ENCODE data around the gene SLC1A2. TPM values are rescaled to one million over a fixed set of nuclear protein-coding genes. Genes with fewer than 3 reads are reported as not detected.

The SLC1A2 gene
- total RNA-seq, 1 experiment from 2014 or later: 0.11 TPM

GRCh38 chr11:35354644-35355043, 64.7 kb downstream of the SLC1A2 start:
- BruUV-seq (replicated peaks): no TSS peak
- Histone ChIP-seq H3K27me3 (replicated peaks; ENCODE audit: insufficient read depth, low read depth, low read length, poor library complexity) (peaks cover 10% of the 10 kb centered on the region), H3K4me1 (ENCODE audit: insufficient read depth, low read length, poor library complexity, severe bottlenecking) (no peaks in the 10 kb centered on the region), H3K36me3 (ENCODE audit: insufficient read depth, low read length, poor library complexity, severe bottlenecking) (no peaks in the 10 kb centered on the region), H3K9me3 (ENCODE audit: low read depth, low read length, poor library complexity, severe bottlenecking) (no peaks in the 10 kb centered on the region), H3K27ac (ENCODE audit: low read depth, low read length, poor library complexity, severe bottlenecking) (no peak overlapping the region), H3K4me3 (ENCODE audit: low read depth, low read length, poor library complexity, severe bottlenecking) (no peak overlapping the region)
- TF ChIP-seq CTCF (conservative IDR thresholded peaks at IDR 0.05; ENCODE audit: low read depth, low read length) (no peak), EZH2 (IDR thresholded peaks at IDR 0.05; ENCODE audit: borderline replicate concordance, low read depth, low read length, poor library complexity, severe bottlenecking) (no peak)
- CTCF ChIA-PET: no interaction called here
- DNase-seq (ENCODE audit: low spot score): no peak
- intact Hi-C loops (cut with micrococcal nuclease; ENCODE audit: unreplicated experiment): no loop called here
- POLR2A ChIA-PET (ENCODE audit: low non-redundant PET): no interaction called here

GRCh38 chr11:35352077-35352888, 67.1 kb downstream of the SLC1A2 start:
- ChIA-PET CTCF (no interaction called here), POLR2A (ENCODE audit: low non-redundant PET) (no interaction called here)
- no peaks in the 10 kb centered on the region for H3K27me3 ChIP-seq (replicated peaks; ENCODE audit: insufficient read depth, low read depth, low read length, poor library complexity)
- no TSS peak for BruUV-seq (replicated peaks)
- H3K36me3 ChIP-seq (ENCODE audit: insufficient read depth, low read length, poor library complexity, severe bottlenecking): no peaks in the 10 kb centered on the region
- no peak overlapping the region for H3K4me3 ChIP-seq (ENCODE audit: low read depth, low read length, poor library complexity, severe bottlenecking)
- H3K27ac ChIP-seq (ENCODE audit: low read depth, low read length, poor library complexity, severe bottlenecking): no peak overlapping the region
- no peak for DNase-seq (ENCODE audit: low spot score)
- H3K9me3 ChIP-seq (ENCODE audit: low read depth, low read length, poor library complexity, severe bottlenecking): no peaks in the 10 kb centered on the region
- TF ChIP-seq CTCF (conservative IDR thresholded peaks at IDR 0.05; ENCODE audit: low read depth, low read length) (no peak), EZH2 (IDR thresholded peaks at IDR 0.05; ENCODE audit: borderline replicate concordance, low read depth, low read length, poor library complexity, severe bottlenecking) (no peak)
- intact Hi-C loops (cut with micrococcal nuclease; ENCODE audit: unreplicated experiment): no loop called here
- H3K4me1 ChIP-seq (ENCODE audit: insufficient read depth, low read length, poor library complexity, severe bottlenecking): no peaks in the 10 kb centered on the region

GRCh38 chr11:35349897-35350296, 69.5 kb downstream of the SLC1A2 start:
- no peaks in the 10 kb centered on the region for H3K4me1 ChIP-seq (ENCODE audit: insufficient read depth, low read length, poor library complexity, severe bottlenecking)
- H3K36me3 ChIP-seq (ENCODE audit: insufficient read depth, low read length, poor library complexity, severe bottlenecking): no peaks in the 10 kb centered on the region
- no peak overlapping the region for H3K4me3 ChIP-seq (ENCODE audit: low read depth, low read length, poor library complexity, severe bottlenecking)
- no TSS peak for BruUV-seq (replicated peaks)
- ChIA-PET POLR2A (ENCODE audit: low non-redundant PET) (no interaction called here), CTCF (no interaction called here)
- DNase-seq (ENCODE audit: low spot score): no peak
- intact Hi-C loops (cut with micrococcal nuclease; ENCODE audit: unreplicated experiment): no loop called here
- TF ChIP-seq CTCF (conservative IDR thresholded peaks at IDR 0.05; ENCODE audit: low read depth, low read length) (no peak), EZH2 (IDR thresholded peaks at IDR 0.05; ENCODE audit: borderline replicate concordance, low read depth, low read length, poor library complexity, severe bottlenecking) (no peak)
- peaks cover 3% of the 10 kb centered on the region for H3K27me3 ChIP-seq (replicated peaks; ENCODE audit: insufficient read depth, low read depth, low read length, poor library complexity)
- no peaks in the 10 kb centered on the region for H3K9me3 ChIP-seq (ENCODE audit: low read depth, low read length, poor library complexity, severe bottlenecking)
- no peak overlapping the region for H3K27ac ChIP-seq (ENCODE audit: low read depth, low read length, poor library complexity, severe bottlenecking)
